Fibroblast of lung (primary cell): ENCODE data around the gene CNKSR2. TPM values are rescaled to one million over a fixed set of nuclear protein-coding genes. Genes with fewer than 3 reads are reported as not detected.

Experiments used
- DNase-seq, 2 donors: peaks; one replicate each; pipeline versions ENCODE4 v3.0.0 to v3.0.0-alpha.2; 2010; ENCODE audit warnings: low read depth in 2 of 2
- H2AFZ ChIP-seq: 2 replicates; pipeline ENCODE4 v1.5.1; 2012; ENCODE audit warnings: low read length, control low read depth, inconsistent platforms
- H3K27ac ChIP-seq: 2 replicates; pipeline ENCODE4 v1.5.1; 2011; ENCODE audit warnings: low read length, control low read depth; ENCODE audit not compliant: insufficient read depth
- H3K27me3 ChIP-seq: 2 replicates; pipeline ENCODE4 v1.5.1; 2011; ENCODE audit warnings: mild to moderate bottlenecking, low read length; ENCODE audit not compliant: control insufficient read depth, insufficient read depth
- H3K36me3 ChIP-seq: 2 replicates; pipeline ENCODE4 v1.5.1; 2011; ENCODE audit warnings: low read length; ENCODE audit not compliant: control insufficient read depth, insufficient read depth
- H3K4me1 ChIP-seq: 2 replicates; pipeline ENCODE4 v1.5.1; 2011; ENCODE audit warnings: low read length; ENCODE audit not compliant: control insufficient read depth, insufficient read depth; ENCODE audit errors: extremely low read depth
- H3K4me2 ChIP-seq: 2 replicates; pipeline ENCODE4 v1.5.1; 2011; ENCODE audit warnings: low read length, control low read depth; ENCODE audit not compliant: insufficient read depth; ENCODE audit errors: extremely low read depth
- H3K4me3 ChIP-seq, 4 experiments: fragments of 200-600 bp in 1 of 4; sonication (generic) in 1 of 4; replicated peaks in 1 of 4; 2 replicates each; pipeline ENCODE4 v1.5.1; 2011 to 2016; ENCODE audit warnings: low read length in 4 of 4, low read depth in 3 of 4, mild to moderate bottlenecking in 3 of 4, control low read depth in 2 of 4, inconsistent platforms in 1 of 4, mixed read lengths in 1 of 4; ENCODE audit not compliant: insufficient read depth in 1 of 4; ENCODE audit errors: control extremely low read depth in 1 of 4
- H3K79me2 ChIP-seq: 2 replicates; pipeline ENCODE4 v1.5.1; 2012; ENCODE audit warnings: mild to moderate bottlenecking, low read length, inconsistent platforms; ENCODE audit not compliant: control insufficient read depth, insufficient read depth
- H3K9ac ChIP-seq: 2 replicates; pipeline ENCODE4 v1.5.1; 2011; ENCODE audit warnings: mild to moderate bottlenecking, low read length, control low read depth; ENCODE audit not compliant: insufficient read depth
- H3K9me3 ChIP-seq: 2 replicates; pipeline ENCODE4 v1.5.1; 2012; ENCODE audit warnings: low read depth, low read length; ENCODE audit not compliant: control insufficient read depth, insufficient read depth
- H4K20me1 ChIP-seq: 2 replicates; pipeline ENCODE4 v1.5.1; 2011; ENCODE audit warnings: low read length; ENCODE audit not compliant: control insufficient read depth, insufficient read depth; ENCODE audit errors: extremely low read depth
- CTCF ChIP-seq, 2 donors: IDR thresholded peaks in 1 of 2; conservative IDR thresholded peaks in 1 of 2; 1 replicate in 1 of 2; 2 replicates in 1 of 2; pipeline ENCODE4 v1.5.1; 2011 to 2012; ENCODE audit warnings: low read length in 2 of 2, control low read depth in 1 of 2, inconsistent platforms in 1 of 2, low read depth in 1 of 2, mild to moderate bottlenecking in 1 of 2
- EZH2 ChIP-seq: IDR thresholded peaks from 2 replicates; pipeline ENCODE4 v1.5.1; 2012; ENCODE audit warnings: low read length, control low read depth, mild to moderate bottlenecking; ENCODE audit errors: missing control alignments
- polyA plus RNA-seq, 2 donors: library from polyadenylated mRNA; depleted of rRNA in 1 of 2; stranded (reverse) in 1 of 2; unstranded in 1 of 2; fragments of >200 nt; gene quantifications; 2 replicates each; pipeline ENCODE4 v1.2.1, GENCODE V29; 2011 to 2012; ENCODE audit warnings: missing spikeins in 1 of 2
- total RNA-seq: library from RNA; depleted of rRNA; stranded (reverse); fragments of >200 nt; gene quantifications from 2 replicates; pipeline ENCODE4 v1.2.1, GENCODE V29; 2014

Gene CNKSR2
- total and polyA plus RNA-seq, 2 donors (not counting 1 experiment from before 2014, with no cell fraction given): 0.16 to 0.33 TPM

- Histone ChIP-seq H3K79me2 (no peaks in the 10 kb centered on the region), H3K9me3 (no peaks in the 10 kb centered on the region), H3K4me1 (no peaks in the 10 kb centered on the region), H3K27ac (no peak overlapping the region), H3K27me3 (no peaks in the 10 kb centered on the region), H4K20me1 (no peaks in the 10 kb centered on the region), H3K4me3 (no peak overlapping the region), H3K4me2 (no peak overlapping the region), H3K36me3 (no peaks in the 10 kb centered on the region), H3K9ac (no peak overlapping the region), H2AFZ (no peak overlapping the region)
- TF ChIP-seq CTCF (conservative IDR thresholded peaks at IDR 0.05 in 1 of 2, IDR thresholded peaks at IDR 0.05 in 1 of 2; ENCODE audit: low read depth in 1 of 2, low read length in 2 of 2) (no peak), EZH2 (no peak)
- no peak for DNase-seq
These were observed 129.4 kb downstream of the CNKSR2 start for GRCh38 chrX:21503593-21503992.

GRCh38 chrX:21509912-21510311 lies 135.7 kb downstream of the CNKSR2 start:
- Histone ChIP-seq H4K20me1 (no peaks in the 10 kb centered on the region), H2AFZ (no peak overlapping the region), H3K27me3 (no peaks in the 10 kb centered on the region), H3K9ac (no peak overlapping the region), H3K9me3 (no peaks in the 10 kb centered on the region), H3K4me3 (no peak overlapping the region), H3K36me3 (no peaks in the 10 kb centered on the region), H3K79me2 (no peaks in the 10 kb centered on the region), H3K4me2 (no peak overlapping the region), H3K27ac (no peak overlapping the region), H3K4me1 (no peaks in the 10 kb centered on the region)
- DNase-seq: peak; percentile 2 to 64
- TF ChIP-seq EZH2 (no peak), CTCF (conservative IDR thresholded peaks at IDR 0.05 in 1 of 2, IDR thresholded peaks at IDR 0.05 in 1 of 2; ENCODE audit: low read depth in 1 of 2, low read length in 2 of 2) (no peak)

GRCh38 chrX:21524008-21524407 lies 149.8 kb downstream of the CNKSR2 start:
- Histone ChIP-seq H3K9ac (no peak overlapping the region), H3K4me3 (no peak overlapping the region), H3K9me3 (no peaks in the 10 kb centered on the region), H2AFZ (no peak overlapping the region), H3K4me2 (no peak overlapping the region), H3K27ac (no peak overlapping the region), H3K27me3 (no peaks in the 10 kb centered on the region), H4K20me1 (no peaks in the 10 kb centered on the region), H3K79me2 (no peaks in the 10 kb centered on the region), H3K4me1 (no peaks in the 10 kb centered on the region), H3K36me3 (no peaks in the 10 kb centered on the region)
- peak in 1 of 2 donors; percentile 1 for DNase-seq
- TF ChIP-seq CTCF (conservative IDR thresholded peaks at IDR 0.05 in 1 of 2, IDR thresholded peaks at IDR 0.05 in 1 of 2; ENCODE audit: low read depth in 1 of 2, low read length in 2 of 2): no peak
